WERI-Rb-1 (cell line): ENCODE results near the gene AGAP1.
A peak's percentile ranks its signal among the peaks of the same experiment; 100 is the strongest.

Experiments
- DNase-seq: peaks from one replicate; pipeline ENCODE4 v3.0.0-alpha.2; 2020
- H3K27ac ChIP-seq: fragments of 250-450 bp; sonication (Bioruptor Pico); 2 replicates; pipeline ENCODE4 v1.5.1; 2020; ENCODE audit warnings: mild to moderate bottlenecking, moderate library complexity
- H3K27me3 ChIP-seq: fragments of 250-450 bp; sonication (Bioruptor Pico); 2 replicates; pipeline ENCODE4 v1.5.1; 2021; ENCODE audit warnings: mild to moderate bottlenecking, low read depth, moderate library complexity; ENCODE audit not compliant: insufficient read depth, severe bottlenecking
- H3K36me3 ChIP-seq: fragments of 250-450 bp; sonication (Bioruptor Pico); 2 replicates; pipeline ENCODE4 v1.5.1; 2020; ENCODE audit warnings: mild to moderate bottlenecking, moderate library complexity
- H3K4me3 ChIP-seq: 2 replicates; pipeline ENCODE4 v1.5.1; 2011; ENCODE audit warnings: low read depth, mild to moderate bottlenecking, control low read depth, low read length
- H3K9me3 ChIP-seq: fragments of 250-450 bp; sonication (Bioruptor Pico); 2 replicates; pipeline ENCODE4 v1.5.1; 2021; ENCODE audit warnings: mild to moderate bottlenecking, moderate library complexity; ENCODE audit not compliant: severe bottlenecking
- TF ChIP-seq, protein P1 (sequence below): IDR thresholded peaks from 2 replicates; pipeline ENCODE4 v1.5.1; 2011; ENCODE audit warnings: low read depth, mild to moderate bottlenecking, control low read depth, inconsistent platforms, low read length

Gene AGAP1

DNA sequence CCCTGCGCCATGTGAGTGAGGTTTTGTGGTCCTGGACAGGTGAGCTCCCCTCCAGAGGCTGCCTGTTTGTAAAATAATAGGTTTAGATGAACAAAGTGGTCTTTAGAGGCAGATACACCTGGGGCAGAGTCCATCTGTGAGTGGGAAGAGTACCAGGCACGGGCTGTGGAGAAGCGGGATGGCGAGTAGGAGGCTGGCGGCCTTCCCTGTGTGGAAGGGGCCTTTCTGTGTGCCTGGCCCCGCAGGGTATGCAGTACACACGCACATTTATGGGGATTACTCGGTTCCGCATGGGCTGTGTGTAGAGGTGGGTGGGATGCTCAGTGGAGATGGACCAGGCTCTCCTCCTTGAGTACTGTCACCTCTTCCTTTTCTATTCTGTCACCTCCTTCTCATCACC lies 64.1 kb downstream of the AGAP1 start:
- Histone ChIP-seq H3K27me3 (peaks cover 30% of the 10 kb centered on the region), H3K9me3 (no peaks in the 10 kb centered on the region), H3K36me3 (no peaks in the 10 kb centered on the region), H3K4me3 (no peak overlapping the region), H3K27ac (no peak overlapping the region)
- TF ChIP-seq, protein P1, sequence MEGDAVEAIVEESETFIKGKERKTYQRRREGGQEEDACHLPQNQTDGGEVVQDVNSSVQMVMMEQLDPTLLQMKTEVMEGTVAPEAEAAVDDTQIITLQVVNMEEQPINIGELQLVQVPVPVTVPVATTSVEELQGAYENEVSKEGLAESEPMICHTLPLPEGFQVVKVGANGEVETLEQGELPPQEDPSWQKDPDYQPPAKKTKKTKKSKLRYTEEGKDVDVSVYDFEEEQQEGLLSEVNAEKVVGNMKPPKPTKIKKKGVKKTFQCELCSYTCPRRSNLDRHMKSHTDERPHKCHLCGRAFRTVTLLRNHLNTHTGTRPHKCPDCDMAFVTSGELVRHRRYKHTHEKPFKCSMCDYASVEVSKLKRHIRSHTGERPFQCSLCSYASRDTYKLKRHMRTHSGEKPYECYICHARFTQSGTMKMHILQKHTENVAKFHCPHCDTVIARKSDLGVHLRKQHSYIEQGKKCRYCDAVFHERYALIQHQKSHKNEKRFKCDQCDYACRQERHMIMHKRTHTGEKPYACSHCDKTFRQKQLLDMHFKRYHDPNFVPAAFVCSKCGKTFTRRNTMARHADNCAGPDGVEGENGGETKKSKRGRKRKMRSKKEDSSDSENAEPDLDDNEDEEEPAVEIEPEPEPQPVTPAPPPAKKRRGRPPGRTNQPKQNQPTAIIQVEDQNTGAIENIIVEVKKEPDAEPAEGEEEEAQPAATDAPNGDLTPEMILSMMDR = no peak
- DNase-seq = no peak

DNA sequence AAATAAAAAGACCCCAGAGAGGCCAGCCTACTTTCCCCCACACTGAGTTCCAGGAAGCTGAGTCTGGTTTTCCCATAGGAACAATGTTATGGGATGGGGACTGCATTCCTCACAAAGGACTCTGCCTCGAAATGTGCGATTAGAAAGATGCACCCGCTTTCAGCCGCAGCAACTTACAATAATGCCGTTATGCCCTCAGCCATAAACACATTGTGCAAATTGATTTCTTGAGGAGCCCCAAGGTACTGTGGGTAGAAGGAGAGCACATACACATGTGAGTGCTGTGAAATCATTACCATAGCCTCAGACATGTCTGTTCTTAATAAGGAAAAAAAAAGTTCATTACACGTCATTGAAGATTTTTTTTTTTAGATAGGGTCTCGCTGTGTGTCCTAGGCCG lies 64.7 kb downstream of the AGAP1 start:
- DNase-seq = no peak
- Histone ChIP-seq H3K36me3 (no peaks in the 10 kb centered on the region), H3K27me3 (peaks cover 36% of the 10 kb centered on the region), H3K27ac (no peak overlapping the region), H3K4me3 (no peak overlapping the region), H3K9me3 (no peaks in the 10 kb centered on the region)
- TF ChIP-seq, protein P1 = no peak

DNA sequence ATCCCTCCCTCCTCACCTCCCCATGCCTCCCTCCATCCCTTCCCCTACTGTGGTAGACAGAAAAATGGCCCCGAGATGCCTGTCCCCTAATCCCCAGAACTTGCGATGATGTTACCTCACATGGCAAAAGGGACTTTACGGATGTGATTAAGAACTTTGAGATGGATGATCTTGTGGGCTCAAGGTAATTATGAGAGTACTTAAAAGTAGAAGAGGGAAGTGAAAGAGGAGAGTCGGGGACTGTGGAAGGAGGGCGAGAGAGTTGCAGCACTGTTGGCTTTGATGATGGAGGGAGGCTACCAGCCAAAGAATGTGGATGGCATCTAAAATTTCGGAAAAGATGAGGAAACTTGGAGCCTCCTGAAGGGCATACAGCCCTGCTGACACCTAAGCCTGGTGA lies 66.5 kb downstream of the AGAP1 start:
- peaks cover 43% of the 10 kb centered on the region for H3K27me3 ChIP-seq
- no peak overlapping the region for H3K4me3 ChIP-seq
- H3K36me3 ChIP-seq = no peaks in the 10 kb centered on the region
- DNase-seq = peak; percentile 22
- H3K9me3 ChIP-seq = no peaks in the 10 kb centered on the region
- TF ChIP-seq, protein P1 = no peak
- H3K27ac ChIP-seq = no peak overlapping the region

DNA sequence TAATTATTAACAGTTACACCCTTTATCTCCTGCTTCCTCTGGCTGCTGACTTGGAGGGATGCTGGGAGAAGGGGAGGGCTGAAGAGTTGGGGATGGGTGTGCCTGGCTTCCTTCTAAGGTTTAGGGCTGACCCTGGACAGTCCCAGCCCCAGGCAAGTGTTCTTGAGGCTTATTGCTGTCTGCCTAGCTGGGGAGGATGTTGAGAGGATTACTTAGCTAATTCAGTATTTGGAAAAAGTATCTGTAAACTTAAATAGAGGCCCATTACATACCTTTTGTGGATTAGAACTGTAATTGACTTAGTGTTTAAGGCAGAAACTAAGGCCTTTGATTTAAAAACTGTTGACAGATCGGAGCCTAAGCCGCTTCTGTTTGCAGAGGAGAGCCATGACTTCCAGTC lies 67.6 kb downstream of the AGAP1 start:
- peak; percentile 56 for DNase-seq
- H3K27me3 ChIP-seq = peaks cover 43% of the 10 kb centered on the region
- TF ChIP-seq, protein P1 = no peak
- H3K27ac ChIP-seq = no peak overlapping the region
- H3K4me3 ChIP-seq = no peak overlapping the region
- no peaks in the 10 kb centered on the region for H3K9me3 ChIP-seq
- no peaks in the 10 kb centered on the region for H3K36me3 ChIP-seq

DNA sequence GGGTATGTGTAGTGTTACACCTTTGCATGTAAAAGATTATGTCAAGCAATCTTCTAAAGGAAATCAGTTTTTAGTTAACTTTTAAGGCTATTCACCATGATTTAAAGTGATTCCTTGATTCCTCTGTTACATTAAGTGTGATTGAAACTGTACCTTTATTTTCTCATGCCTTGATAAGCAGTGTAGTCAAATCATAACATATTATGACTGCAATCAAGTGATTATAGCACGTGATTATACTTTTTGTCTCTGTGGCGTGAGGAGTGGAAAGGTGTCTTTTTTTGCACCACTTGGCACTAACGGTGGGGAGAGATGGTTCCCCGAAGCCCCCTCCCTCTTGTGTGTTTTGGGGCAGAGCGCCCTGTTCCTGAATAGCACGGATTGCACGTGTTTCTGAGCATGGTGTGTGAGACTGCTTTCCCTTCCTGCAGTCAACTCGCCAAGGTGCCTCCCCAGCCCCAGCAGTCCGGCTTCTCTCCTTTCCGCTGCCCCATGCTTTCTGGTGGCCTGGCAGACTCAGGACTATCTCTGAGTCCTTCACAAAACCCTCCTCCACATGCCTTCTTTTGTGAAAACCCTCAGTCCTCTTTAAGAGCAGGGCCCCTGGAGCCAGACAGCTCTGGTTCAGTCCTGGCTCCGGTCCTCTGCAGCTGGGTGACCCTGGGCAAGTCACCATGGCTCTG lies 68.4 kb downstream of the AGAP1 start:
- H3K27me3 ChIP-seq = peaks cover 43% of the 10 kb centered on the region
- no peak for DNase-seq
- TF ChIP-seq, protein P1 = no peak
- no peaks in the 10 kb centered on the region for H3K36me3 ChIP-seq
- no peak overlapping the region for H3K27ac ChIP-seq
- no peak overlapping the region for H3K4me3 ChIP-seq
- H3K9me3 ChIP-seq = no peaks in the 10 kb centered on the region
